KBM-7 (cell line): Measurements from ENCODE around the gene FBXL7.

Experiments used
- DNase-seq: peaks from one replicate; pipeline ENCODE4 v3.0.0-alpha.2; 2015
- in situ Hi-C: fragments of 300-500 bp; cut with MboI; formaldehyde crosslinking; loops from 2 replicates; pipeline ENCODE4 v1.14.3; 2020; ENCODE audit warnings: low sequenced_read_pairs, low pct_unique_long_range_greater_than_20kb, mixed read lengths

The FBXL7 gene

DNA sequence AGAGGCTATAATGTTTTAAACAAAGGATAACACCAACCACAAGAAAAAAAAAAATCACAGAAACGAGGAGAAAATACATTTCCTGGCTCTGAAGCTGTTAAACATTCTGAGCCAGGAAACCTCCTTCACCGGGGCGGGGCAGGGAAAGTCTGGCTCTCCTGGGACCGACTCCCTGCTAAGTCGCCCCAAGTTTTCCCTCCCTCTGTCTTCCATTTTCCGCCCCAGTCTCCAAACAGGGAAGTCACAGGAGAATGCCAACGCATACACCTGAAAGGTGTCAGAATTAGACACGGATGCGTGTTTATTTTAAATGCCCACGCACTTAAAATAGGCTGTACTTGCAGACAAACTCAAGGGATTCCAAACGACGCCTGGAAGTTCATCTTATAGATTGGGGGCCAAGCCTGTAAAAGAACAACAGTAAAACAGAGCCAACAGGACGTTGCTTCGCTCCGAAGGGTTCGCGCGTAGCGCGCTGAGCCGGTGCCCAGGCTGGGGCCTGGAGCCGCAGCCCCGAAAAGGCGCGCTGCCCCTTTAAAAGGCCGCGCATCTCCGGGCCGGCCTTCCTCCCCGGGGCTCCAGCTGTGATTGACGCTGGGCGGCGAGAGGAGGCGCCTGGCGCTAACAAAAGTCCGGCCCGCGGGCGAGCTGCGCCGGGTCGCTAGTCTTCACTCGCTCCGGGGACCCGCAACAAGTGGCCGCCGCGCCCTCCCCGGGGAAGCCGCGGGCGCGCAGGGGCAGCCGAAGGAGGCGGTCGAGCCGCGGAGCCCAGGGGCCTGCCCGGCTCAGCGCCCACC, at the start of gene FBXL7:
Gene FBXL7, plus strand, starts transcription at position 653 of the 797 bp plus-strand sequence.
- in situ Hi-C loops = no loop called here
- DNase-seq = no peak

DNA sequence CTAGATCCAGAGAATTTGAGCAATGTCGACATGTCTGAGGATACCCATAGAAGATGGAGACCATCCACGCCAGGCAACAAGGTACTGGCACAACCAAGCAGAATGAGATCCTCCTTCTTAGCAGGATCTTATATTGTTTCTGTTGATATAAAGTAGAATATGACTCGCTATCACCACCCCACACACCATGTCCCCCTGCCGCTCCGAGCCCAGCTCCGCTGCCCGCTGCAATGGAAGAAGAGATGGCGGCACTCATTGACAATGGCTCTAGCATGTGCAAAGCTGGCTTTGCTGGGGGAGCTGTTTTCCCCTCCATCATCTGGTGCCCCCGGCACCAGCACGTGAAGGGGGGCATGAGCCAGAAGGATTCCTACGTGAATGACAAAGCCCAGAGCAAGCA, 49.5 kb upstream of the FBXL7 start:
- in situ Hi-C loops = no loop called here

DNA sequence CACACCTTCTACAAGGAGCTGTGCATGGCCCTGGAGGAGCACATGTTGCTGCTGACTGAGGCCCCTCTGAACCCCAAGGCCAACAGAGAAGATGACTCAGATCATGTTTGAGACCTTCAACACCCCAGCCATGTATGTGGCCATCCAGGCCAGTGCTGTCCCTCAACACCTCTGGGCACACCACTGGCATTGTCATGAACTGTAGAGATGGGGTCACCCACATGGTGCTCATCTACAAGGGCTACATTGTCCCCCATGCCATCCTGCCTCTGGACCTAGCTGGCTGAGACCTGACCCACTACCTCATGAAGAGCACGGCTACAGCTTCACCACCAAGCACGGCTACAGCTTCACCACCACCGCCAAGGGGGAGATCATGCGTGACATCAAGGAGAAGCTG, 49.0 kb upstream of the FBXL7 start:
- DNase-seq = no peak
- in situ Hi-C loops = no loop called here

More for the DNA sequence above, 49.5 kb upstream of the FBXL7 start:
- no peak for DNase-seq

DNA sequence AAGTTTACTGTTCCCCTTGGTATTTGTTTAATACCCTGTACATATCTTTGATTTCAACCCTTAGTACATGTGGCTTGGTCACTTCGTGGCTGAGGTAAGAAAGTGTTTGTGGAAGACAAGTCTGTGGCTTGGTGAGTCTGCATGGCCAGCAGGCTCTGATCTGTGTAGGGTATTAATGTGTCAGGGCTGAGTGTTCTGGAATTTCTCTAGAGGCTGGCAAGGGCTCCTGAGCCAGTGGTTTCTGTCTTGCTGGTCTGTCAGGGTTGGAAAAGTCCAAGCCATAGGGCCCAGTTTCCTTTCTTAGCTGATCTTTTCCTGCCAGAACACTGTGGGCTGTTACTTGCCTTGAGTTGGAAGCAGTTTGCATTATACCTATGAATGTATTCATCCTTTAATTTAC, 48.0 kb upstream of the FBXL7 start:
- in situ Hi-C loops = no loop called here
- DNase-seq = no peak

DNA sequence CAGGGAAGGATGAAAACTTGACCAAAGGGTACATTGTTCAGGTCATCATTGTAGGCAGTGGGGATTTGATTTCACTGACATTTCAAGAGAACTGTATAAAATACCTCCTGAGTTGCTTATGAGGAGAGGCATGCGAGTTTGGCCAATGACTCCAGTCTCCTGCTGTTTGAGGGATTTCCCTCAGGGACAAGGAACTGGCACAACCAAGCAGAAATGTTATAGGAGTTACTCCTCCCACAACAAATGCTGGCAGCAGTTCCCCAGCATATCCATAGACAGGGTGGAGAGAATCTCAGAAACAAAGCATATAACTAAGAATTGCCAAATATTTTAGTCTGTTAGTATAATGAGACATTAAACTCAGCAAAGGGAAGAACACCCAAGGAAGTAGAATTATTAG, 47.2 kb upstream of the FBXL7 start:
- no peak for DNase-seq
- in situ Hi-C loops = no loop called here

DNA sequence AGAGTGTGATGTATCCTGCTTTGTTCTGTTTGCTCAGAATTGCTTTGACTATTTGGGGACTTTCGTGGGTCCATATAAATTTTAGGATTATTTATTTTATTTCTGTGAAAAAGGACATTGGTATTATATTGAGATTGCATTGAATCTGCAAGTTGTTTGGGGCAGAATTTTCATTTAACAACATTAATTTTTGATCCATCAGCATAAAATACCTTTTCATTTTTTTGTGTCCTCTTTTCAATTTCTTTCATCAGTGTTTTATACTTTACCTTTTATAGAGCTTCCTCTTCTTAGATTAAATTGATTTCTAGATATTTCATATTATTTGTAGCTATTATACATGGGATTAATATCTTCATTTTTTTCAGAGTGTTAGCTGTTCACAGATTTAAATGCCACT, 40.8 kb upstream of the FBXL7 start:
- DNase-seq = no peak
- in situ Hi-C loops = no loop called here

DNA sequence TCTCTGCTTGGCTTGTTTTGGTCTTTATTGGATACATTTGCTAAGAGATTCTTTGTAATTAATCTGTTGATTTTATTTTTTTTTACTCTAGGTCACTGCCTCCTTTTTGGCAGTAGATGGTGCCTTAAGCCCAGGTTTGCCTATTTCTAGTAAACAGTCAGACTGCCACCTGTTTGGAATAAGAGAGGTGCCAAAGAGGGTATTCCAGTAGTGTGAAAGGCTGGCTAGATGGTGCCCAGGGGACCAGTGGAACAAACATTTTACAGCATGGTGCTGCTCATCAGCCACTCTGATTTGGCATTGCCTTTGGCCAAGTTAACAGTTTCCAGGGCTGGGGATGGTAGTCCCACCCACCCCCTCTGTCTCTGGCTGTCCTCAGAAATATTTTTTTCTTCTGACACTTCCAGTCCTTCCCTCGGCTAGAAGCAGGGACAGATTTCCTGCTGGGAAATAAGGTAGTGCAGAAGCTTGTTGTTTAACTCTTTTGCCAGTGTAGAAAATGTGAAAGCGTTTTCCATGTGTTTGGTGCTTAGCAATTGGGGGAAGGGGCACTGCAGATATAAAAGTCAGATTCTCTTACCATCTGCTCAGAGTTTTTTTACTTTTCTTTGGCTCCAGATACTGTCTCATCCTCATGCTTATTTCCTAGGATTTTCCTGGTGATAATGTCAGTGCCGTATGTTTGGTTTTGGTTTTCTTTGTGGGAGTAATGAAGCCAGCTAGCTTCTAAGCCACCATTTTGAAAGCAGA, 36.6 kb upstream of the FBXL7 start:
- in situ Hi-C loops = no loop called here
- no peak for DNase-seq

DNA sequence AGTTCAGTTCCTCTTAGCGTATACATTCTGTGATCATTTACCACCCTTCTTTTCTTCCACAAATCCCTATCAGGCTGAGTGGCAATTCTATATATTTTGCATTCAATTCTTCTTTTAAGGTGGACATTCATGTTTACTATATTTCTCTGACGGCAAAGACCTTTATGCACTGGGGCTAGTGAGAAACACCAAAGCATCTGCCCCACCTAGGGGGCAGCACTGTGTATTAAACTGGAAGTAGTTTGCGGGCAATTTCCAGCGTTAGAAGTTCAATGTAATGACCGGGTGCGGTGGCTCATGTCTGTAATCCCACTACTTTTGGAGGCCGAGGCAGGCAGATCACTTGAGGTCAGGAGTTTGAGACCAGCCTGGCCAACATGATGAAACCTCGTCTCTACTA, 27.9 kb upstream of the FBXL7 start:
- DNase-seq = no peak
- in situ Hi-C loops = no loop called here

DNA sequence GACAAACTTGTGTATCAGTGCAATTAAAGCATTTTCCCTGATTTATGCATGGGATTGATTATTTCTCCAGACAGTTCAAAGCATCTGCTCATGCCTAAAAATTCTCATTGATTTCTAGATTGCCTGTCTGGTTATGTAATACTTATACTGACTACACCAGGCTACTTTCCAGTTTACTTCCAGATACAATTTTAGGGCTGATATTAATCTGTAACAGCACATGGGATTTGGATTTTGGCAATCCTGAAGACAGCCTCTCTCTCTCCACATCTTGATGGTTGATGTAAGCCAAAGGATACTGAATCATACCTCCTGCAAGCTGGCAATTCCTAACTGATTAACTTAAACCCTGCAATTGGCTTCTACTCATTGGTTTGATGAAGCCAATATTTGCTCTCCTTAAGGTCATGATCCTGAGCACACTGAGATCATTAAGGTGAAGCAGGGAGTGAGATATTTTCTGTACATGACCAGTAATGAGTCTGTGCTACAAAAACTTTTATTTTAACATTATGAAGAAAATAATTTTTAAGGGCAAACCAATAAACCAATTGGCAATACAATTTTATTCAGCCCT, 25.7 kb upstream of the FBXL7 start:
- in situ Hi-C loops = no loop called here
- no peak for DNase-seq

DNA sequence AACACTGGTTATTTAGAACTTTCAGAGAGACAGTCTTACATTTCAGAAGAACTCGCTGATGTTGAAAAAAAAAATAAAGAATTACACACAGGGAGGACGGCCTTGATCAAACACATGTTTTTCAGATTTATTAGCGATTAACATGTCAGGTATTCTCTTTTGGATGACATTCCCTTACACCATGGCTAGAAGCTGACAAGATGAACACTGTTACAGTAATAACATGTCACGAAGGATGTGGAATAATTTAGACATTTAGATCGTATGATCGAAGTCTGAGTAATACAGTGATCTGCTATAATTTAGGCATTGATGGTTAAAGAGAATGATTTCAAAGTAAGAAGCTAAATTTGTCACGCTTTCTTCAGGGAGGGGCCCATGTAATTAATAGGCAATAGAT, 24.6 kb upstream of the FBXL7 start:
- in situ Hi-C loops = no loop called here
- DNase-seq = no peak

DNA sequence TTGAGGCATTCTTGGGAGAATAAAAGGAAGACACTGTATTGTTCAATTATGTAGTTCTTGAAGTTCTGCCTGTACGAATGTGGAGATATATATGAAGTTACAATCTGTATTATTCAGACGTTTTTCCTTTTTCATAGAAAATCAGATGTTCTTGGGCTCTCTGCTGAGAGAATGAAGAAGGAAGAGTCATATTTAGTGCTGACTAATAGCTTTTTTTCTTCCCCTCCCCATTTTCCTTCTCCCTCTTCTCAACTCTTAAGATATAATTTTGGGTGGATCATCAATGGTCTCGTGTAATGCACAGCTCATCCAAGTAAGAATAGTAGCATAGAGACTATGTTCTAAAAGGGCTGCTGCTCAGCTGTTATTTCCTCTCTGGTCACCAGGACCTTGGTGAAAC, 23.0 kb upstream of the FBXL7 start:
- in situ Hi-C loops = no loop called here
- DNase-seq = no peak

DNA sequence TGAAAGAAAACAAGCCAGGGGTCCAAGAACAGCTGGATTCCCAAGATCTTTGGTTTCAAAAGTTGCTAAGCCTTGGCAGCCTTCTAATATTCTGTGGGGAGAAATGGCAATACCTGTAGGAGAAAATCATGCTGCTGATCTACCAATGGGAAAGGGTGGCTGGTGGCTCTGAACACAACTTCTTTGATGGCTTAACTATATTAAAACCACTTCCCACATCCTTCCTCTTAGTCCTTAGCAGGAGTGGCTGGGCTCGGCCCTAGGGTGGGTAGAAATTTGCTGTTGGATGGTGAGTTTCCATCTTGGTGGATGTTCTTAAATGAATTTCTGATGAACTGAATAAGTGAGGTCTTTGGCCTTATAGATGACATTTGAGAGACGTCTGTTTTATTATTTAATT, 19.5 kb upstream of the FBXL7 start:
- in situ Hi-C loops = no loop called here
- DNase-seq = no peak

DNA sequence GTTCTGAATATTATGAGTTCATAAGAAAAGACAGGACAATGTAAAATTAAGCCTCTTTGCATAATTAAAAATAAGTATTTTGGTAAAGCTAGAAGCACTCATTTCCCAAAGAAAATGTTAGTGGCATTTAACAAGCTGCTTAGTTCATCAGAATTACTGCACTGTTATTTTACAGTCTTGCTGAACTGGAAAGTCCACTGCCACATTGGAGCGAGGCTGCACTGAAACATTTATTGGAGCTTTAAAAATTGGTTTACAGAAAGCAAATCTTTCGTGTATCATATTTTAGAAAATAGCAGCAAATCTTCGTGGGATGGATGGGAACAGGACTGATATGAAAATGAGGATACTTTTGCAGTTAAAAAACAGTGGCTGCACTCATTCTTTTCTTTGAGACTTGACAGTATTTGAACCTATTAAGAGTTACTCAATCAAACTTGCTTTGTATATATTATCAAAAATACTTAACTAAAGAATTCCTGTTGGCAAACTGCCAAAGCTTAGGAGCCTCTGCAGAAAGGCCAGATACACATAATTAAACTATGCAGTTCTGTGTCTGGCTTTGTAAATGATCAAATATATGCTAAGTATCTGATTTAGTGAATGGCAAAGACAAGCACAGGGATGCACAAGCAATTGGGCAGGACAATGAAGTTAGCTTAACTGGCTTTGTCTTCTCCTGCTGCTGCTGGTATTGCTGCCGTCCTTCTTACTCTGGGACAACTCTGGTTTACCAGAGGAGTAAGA, 16.5 kb upstream of the FBXL7 start:
- in situ Hi-C loops = no loop called here
- no peak for DNase-seq

DNA sequence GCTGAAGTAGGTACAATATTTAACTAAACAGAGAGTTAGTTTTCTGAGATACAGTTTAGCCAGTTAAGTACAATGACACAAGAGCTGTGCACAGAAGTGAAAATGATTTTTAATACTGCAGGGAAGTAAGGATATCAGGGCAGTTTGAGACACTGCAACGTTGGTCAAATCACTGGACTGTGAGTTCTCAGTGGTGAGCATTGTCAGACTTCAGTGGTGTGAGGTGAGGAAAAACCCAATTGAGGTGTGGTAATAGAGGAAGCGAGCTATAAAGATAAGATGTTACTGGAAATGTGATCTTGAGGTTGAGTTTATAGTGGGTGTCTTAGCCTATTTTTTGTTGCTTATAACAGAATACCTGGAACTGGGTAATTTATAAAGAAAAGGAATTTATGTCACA, 12.8 kb upstream of the FBXL7 start:
- in situ Hi-C loops = no loop called here
- no peak for DNase-seq

DNA sequence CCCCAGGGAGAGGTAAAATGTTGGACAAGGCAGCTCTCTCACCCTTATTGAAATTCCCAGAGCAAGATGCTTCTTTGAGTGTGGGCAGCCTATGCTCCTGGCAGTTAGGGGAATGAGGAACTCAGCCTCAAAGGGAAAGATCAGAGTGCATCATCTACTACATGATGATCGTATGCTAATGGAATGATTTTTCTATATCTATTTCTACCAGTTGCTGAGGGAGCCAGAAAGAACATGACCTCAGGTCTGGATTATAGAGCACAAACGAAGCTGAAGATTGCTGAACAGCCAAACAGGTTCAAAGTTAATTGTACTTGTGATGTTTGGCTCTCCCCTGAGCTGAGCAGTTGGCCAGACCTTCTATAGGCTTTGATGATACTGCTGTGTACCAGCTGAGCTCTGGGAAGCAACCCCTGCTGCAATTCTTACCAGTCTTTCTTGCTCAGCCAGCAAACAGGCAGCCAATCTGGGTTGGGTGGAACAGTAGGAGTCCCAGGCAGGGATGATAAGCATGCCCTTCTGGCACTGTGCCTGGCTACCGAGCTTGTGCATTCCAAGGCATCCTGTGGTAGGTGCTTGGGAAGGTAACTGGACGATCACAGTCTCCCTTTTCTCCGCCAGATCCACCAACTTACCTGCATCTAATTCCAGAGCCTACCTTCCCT, 10.3 kb upstream of the FBXL7 start:
- in situ Hi-C loops = no loop called here
- no peak for DNase-seq

DNA sequence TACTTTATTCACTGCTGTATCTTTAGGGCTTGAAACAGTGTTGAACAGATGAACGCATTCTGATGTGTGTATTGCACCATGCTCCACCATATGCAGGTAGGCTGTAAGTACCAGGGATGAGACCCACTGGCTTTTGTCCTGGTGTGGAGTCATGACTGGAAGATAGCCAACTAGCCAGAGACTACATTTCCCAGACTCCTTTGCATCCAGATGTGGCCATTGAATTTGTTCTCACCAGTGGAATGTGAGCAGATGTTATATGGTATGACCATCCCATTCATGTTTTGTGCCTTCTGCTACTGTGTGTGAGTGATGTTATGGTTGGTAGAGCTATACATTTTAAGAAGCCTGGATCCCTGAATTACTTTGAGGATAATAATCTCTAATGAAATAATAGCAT, 7.4 kb upstream of the FBXL7 start:
- in situ Hi-C loops = no loop called here
- DNase-seq = no peak

DNA sequence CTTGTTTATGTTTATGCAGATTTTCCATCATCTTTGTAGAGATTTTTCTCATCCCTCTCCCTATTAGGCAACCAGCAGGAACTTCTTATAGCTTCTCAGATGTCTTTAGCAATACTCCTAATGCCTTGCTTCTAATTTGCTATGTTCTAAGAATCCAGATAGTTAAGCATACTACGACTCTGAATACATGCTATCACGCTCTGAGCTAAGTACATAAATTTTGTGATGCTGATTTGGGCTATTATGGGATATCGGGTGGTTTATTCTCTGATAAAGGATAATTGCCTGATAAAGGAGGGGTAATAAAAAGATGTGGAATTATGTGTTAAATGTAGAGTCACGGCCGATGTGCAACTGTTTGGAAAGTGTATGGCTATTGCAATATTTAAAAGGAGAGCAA, 6.5 kb upstream of the FBXL7 start:
- DNase-seq = no peak
- in situ Hi-C loops = no loop called here

DNA sequence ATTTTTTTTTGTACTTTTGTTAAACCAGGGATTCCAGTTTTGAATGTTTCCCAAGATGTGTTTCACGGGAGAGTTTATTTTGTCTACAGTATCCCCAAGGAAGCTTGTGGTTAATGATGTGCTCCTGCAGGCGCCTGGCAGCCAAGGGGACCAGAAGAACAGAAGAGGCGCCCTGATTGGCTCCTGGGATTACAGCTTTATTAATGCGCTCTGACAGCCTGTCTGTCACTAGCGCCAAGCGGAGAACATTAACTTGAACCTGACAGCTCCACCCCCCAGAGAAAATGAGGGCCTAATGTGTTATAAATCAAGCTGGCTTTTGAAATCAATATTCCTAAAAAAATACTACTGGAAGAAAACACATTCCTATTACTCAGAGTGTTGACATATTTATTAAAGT, 5.0 kb upstream of the FBXL7 start:
- no peak for DNase-seq
- in situ Hi-C loops = no loop called here

DNA sequence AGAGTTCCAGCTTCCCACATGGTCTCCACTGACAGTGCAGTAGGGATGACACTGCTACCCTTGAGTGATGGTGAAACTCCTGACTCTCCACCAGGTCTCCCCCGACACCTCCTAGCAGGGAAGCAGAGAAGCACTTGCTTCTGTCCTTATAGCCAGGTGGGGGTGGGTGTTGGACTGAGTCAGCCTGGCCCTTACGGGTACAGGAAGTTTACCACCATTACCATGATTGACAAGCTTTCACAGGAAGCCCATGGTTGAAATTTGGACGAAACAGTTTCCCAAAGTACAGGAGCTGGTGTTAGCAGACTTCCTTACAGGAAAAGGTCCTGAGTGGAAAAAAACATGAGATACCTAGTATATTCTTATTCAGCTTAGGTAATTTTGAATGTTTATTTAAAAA, 3.1 kb upstream of the FBXL7 start:
- in situ Hi-C loops = no loop called here
- no peak for DNase-seq
